Ramos (cell line): ENCODE results near the gene ARHGEF4.

ENCODE experiments used
- in situ Hi-C: fragments of 300-500 bp; cut with MboI; formaldehyde crosslinking; loops from one replicate; pipeline ENCODE4 v1.14.3; 2022; ENCODE audit warnings: low sequenced_read_pairs; ENCODE audit not compliant: unreplicated experiment

ARHGEF4 gene

DNA sequence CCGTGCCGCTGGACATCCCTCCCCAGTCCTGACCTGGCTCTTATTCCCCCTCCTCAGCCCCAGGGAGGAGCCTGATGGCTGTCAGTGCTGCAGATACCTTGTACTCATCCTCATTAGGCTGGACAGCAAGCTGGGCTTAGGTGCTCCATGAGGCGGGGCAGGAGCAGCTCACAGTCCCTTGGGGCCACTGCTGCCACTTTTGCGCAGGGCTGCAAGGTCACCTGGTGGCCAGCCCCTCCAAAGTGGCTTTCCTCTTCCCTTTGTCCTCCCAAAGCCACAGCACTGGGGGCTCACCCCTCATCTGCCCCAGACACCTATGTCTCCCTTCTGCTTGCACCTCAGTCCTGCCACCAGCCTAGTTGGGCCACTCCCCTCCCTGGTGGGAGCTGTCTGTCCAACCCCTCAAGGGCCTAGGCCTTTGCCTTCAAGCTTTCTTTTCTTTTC is 195.7 kb downstream of the ARHGEF4 start:
- in situ Hi-C loops: no loop called here

DNA sequence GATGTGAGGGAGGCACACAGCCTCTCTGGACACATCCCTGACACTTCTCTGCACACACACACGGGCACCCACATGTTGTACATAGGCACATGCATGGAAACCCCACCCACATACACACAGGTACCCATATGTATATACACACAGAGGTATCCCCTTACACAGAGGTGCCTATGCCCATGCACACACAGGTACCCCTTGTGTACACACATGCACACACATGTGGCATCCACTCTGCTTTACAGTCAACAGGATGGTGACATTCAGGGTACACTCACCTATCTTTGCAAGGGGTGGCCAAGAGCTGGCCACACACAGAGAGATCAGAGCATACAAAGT is 197.0 kb downstream of the ARHGEF4 start:
- in situ Hi-C loops: no loop called here

DNA sequence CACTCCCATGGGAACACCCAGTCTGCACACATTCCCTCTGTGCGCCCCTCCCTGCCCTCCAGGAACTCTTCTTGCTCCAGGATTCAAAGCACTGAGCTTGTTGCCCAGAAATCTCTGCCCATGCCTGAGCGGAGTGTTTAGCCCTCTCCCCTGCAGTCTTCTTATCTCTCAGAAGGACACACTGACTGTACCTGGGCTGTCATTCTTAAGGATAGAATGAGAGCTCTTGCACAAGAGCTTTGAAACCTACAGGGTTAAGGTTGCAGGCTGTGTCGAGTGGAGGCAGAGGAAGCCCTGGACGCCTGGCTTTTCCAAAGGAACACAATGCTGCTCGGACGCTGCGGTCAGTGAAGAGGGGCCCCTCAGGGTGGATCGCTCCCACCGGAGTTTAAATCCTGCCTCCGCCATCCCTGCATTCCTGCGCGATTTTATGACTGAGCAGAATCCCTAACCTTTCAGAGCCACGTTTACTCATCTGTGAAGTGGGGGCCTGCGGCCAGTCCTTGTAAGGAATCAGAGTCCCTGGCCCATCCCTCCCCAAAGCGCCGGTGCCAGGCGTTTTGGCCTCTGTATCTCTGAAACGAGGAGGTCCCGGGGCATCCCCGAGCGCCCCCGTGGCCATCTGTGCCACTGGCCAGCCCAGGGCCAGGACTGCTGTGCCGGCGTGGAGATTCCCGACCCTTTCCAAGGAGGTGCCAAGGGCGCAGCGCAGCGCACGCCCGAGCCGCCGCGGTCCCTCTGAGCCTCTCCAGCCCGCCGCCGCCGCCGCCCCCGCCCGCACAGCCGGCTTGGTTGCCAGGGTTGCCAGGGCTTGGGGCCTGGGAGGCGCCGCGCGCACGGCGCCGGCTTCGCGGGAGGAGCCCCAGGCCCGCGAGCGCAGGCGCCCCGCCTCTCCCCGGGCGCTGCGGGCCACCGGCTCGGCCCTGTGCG is 197.7 kb downstream of the ARHGEF4 start:
- in situ Hi-C loops: no loop called here

DNA sequence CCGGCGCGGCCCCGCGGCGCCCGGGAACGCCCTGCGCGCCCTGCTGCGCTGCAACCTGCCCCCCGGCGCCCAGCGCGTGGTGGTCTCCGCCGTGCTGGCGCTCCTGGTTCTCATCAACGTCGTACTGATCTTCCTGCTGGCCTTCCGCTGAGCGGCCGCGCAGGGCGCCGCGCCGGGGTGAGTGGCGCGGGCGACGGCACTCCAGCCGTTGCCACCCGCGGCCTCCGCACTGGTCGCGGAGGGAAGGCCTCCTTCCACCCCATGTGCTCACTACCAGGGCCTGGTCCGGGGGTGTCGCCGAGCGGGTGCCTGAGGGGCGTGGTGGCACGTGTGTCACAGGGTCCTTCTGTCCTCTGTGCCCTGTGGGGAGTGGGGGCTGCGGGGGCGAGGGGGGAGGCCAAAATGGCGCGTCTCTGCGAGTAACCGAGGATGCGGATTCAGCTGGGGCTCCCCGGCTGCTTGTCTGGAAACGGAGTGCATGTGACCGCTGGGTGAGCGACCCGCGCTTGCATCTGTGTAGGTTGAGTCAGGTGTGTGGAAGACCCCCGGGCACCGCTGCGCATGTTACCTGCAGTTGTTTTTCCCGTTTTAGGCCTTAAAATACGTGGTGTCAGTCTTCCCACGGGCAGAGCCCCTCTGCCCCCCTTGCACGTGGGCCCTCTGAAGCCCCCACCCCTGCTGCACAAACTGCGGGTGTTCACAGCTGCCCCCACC is 198.6 kb downstream of the ARHGEF4 start:
- in situ Hi-C loops: no loop called here

DNA sequence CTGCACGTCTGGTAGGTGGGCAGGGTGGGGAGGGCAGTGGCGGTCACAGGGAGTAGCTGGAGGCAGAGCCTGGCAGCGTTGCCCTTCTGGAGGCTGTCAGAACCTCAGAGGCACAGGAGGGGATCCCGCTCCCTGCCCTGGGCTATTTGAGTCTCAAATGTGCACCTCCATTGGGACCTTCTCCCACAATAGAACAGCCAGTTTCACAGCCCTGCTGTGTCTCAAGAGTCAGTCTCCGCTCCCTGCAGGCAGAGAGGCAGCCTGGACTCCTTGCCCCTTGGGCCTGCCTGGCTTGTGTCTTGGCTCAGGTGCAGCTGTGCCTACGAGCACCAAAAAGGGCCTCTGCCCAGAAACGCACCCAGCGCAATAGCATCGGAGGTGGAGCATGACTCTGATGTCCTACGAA is 199.1 kb downstream of the ARHGEF4 start:
- in situ Hi-C loops: no loop called here

DNA sequence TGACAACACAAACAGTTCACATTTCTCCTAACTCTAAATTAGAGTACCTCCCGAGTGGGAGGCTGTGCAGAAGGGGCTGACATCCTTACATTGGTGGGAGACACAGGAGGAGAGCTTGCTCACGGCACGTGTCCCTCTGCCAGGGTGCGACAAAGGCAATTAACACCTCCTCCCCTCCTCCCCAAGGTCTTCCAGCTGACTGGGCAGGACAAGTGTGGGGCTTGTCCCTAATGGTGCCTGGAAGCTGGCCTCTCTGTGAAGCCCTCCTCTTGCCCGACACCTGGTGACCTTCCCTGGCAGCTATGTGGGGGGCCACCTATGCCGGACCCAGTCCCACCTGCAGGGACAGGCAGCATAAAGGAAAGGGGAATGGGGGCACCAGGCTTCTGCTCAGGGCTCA is 199.6 kb downstream of the ARHGEF4 start:
- in situ Hi-C loops: no loop called here

DNA sequence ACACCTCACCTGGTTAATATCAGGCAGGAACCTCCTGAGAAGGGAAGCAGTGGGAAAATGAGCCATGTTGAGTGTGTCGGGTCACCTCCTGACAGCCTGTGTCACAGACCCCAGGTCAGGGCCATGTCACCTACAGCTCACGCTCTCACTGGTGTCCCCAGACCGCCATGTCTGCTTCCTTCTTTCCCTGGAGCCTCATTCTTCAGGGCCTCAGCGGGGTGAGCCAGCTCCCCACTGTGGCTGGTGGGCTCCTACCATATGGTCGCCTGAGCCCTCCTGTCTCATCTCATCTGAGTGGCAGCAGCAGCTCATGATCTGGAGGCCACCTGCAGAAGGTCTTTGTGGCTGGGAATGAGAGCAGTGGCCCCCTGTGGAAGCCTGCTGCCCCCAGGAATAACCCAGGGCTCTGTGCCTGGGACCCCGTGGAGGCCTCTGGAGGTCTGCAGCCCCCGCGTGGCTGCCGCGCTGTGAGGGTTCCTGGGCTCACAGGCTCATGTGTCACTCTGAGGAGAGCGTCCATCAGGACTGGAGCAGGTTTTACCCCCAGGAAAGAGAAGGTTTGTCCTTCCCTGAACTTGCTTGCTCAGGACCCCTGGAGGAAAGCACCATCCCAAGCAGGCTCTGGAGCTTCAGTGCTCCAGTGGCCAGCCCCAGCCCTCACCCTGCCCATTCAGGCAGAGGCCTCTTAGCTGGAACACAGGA is 200.1 kb downstream of the ARHGEF4 start:
- in situ Hi-C loops: no loop called here

DNA sequence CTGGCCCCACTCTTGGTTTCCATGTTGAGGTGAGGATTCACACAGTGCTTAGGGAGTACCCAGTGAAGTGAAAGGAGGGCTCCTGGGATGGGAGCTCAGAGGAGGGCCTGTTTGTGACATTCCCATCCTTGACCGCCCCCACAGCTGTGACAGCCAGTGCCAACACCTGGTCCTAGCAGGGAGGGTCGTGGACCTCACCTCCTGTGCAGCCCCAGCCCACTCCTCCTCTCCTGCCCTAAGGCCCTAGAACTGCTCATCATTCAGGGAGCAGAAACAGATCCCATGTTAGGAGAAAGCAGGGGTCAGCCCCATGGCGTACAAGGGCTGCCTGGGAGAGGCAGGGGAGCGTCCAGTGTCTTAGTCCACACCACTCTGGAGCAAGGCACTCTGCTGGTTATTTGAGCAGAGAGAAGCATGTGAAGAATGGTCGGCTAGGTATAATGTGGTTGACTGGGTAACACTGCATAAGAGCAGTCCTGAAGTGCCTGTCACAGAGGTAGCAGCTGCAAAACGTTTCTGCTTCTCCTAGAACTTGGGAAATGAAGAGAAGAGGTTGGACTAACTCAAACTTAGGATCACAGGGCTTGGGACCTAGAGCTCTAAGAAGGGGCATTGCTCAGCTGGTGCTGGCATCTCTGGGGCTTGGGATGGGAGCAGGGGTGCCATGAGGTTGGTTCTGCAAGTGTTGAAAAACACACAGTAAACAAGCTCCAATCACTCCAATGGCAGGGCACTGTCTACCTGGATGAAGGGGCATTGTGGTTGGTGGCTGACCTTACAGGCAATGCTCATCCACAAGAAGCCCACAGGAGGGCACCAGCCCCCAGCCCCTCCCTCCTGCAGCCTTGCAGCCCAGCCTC is 200.9 kb downstream of the ARHGEF4 start:
- in situ Hi-C loops: no loop called here

DNA sequence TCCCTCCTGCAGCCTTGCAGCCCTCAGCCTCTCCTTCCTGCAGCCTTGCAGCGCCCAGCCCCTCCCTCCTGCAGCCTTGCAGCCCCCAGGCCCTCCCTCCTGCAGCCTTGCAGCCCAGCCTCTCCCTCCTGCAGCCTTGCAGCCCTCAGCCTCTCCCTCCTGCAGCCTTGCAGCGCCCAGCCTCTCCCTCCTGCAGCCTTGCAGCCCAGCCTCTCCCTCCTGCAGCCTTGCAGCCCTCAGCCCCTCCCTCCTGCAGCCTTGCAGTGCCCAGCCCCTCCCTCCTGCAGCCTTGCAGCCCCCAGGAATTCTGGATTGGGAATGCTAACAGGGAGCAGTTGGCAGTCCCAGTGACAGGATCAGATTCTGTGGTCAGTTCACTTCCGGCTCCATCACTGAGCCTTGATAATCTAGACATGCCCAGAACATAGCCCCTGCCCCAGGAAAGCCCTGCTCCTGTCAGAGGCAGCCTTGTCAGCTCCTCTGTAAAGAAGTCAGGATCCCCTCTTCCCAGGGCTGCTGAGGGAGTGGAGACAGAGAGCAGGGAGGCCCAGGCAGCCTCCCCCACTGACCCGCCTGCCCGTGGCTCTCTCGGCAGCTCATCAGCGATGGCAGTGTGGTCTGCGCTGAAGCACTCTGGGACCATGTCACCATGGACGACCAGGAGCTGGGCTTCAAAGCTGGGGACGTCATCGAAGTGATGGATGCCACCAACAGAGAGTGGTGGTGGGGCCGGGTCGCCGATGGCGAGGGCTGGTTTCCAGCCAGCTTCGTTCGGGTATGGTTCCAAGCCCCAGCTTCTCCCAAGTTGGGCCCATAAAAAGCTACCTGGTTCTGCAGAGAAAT is 201.8 kb downstream of the ARHGEF4 start:
- in situ Hi-C loops: no loop called here

DNA sequence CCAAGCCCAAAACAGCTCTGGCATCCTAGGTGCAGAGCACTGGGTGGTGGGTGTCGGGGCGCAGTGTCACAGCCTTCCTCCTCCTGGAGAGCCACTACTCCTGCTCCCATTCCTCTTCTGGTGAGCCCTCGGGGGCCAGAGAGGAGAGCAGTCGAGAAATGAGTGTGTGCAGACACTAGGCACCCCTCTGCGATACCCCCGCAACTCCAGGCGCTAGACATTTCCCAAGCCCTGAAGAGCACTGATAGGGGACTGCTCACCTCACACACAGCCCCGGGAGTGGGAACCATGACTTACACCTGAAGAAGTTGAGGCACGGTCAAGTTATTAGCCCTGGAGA is 202.4 kb downstream of the ARHGEF4 start:
- in situ Hi-C loops: no loop called here

DNA sequence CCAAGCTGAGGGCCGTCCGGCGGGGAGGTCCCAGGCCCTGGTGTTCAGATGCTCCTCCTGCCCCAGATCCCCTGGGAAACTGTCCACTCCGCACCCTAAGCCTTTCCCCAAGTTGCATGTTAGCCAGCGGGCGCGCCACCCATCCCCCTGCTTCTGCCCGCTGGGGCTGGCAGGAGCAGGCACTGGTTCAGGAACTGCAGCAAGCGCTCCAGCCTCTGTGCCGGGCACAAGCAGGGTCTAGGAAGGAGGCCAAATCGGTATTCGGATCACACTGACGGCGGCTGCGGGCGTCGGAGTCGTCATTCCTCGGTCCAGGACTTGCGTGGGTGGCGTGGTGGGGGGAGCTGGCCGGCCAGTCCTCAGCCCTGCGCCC is 202.8 kb downstream of the ARHGEF4 start:
- in situ Hi-C loops: no loop called here

DNA sequence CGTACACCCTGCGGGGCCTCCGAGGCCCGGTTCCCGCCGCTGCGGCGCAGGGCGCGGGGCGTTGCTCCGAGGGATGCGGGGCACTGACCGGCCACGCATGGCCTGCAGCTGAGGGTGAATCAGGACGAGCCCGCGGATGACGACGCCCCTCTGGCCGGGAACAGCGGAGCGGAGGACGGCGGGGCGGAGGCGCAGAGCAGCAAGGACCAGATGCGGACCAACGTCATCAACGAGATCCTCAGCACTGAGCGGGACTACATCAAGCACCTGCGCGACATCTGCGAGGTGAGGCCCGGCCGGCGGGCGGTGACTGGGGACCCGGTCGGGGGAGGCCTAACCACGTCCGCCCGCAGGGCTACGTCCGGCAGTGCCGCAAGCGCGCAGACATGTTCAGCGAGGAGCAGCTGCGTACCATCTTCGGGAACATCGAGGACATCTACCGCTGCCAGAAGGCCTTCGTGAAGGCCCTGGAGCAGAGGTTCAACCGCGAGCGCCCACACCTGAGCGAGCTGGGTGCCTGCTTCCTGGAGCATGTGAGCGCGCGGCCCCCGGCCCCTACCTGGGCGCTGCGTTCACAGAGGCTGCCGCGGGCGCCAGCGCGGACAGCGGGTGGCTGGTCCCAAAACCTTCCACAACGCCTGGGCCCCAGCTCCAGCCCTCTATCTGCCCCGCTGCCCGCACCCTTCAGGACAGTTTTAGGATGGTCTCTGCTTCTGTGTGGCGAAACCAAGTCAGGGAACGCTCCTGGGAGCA is 203.4 kb downstream of the ARHGEF4 start:
- in situ Hi-C loops: no loop called here

DNA sequence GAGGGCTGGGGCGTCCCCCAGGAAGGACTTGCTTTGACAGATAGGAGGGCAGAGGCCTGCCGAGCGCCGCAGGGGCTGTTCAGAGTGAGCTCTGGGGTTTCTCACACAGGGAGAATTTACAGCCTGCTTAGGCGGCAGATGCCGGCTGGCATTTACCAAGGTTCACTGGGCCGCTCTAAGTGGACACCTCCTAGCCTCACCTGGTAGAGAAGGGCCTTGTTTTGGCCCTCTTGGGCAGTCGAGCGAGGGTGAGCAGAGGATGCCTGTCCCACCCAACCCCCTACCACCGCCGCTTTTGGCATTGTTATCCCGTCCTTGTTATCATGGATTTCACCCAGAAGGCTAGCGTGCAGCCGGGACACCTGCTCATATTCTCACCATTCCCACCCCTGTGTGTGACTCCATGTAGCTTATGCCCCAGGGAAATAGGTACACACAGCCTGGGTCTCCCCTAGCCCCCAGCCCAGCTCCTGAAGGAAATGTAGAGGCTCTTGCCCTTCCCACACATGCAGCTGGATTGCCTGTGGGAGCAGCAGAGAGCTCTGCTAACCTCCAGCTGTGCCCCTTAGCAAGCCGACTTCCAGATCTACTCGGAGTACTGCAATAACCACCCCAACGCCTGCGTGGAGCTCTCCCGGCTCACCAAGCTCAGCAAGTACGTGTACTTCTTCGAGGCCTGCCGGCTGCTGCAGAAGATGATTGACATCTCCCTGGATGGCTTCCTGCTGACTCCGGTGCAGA is 204.1 kb downstream of the ARHGEF4 start:
- in situ Hi-C loops: no loop called here

DNA sequence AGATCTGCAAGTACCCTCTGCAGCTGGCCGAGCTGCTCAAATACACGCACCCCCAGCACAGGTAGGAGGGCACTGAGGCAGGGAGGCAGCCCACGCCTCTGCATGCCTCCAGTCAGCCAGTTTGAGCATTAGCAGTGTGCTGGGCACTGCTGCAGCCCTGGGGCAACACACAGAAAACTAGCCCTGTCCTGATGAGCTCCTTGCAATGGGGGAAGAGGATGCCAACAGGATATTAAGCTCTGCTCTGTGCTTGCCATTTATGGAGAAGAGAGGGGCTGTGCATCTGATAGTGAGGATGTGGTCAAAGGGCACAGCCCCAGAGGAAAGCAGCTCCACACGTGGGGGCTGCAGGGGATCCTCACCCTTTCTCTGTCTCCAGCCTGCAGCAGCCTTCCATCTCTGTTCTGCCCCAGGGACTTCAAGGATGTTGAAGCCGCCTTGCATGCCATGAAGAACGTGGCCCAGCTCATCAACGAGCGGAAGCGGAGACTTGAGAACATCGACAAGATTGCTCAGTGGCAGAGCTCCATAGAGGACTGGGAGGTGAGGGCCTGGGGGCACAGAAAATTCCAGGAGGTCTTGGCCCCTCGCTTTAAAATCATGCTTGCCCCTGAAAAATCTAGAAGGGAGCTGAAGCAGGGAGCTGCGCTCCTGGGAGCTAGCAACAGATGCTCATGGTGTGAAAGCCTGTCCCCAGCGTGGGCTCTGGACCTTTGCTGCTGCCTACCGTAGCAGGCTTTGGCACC is 204.9 kb downstream of the ARHGEF4 start:
- in situ Hi-C loops: no loop called here

DNA sequence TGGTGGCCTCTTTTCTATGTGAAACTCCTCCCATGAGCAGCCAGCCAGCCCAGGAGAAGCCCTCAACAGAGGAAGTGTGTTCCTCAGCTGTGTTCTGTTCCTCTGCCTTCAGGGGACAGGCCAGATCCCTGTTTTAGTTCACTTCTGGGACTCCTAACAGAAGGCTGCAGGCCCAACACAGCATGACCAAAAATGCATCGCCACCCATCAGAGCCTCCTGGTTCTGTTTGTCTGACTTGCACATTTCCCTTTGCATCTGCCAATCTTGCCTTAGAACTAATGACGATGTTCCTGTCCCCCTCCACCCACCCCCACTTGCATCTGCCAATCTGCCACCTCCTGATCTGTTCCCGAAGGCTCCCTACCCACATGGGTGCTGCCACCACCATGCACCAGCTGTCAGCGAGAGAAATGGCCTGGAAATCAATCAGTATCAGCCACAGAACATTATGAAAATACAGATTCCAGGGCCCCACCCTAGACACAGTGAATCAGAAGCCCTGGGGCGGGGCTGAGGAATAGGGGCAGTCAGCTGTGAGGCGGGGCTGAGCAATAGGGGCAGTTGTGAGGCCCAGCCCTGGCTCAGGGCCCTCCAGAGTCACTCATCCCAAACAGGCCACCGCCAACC is 205.5 kb downstream of the ARHGEF4 start:
- in situ Hi-C loops: no loop called here

DNA sequence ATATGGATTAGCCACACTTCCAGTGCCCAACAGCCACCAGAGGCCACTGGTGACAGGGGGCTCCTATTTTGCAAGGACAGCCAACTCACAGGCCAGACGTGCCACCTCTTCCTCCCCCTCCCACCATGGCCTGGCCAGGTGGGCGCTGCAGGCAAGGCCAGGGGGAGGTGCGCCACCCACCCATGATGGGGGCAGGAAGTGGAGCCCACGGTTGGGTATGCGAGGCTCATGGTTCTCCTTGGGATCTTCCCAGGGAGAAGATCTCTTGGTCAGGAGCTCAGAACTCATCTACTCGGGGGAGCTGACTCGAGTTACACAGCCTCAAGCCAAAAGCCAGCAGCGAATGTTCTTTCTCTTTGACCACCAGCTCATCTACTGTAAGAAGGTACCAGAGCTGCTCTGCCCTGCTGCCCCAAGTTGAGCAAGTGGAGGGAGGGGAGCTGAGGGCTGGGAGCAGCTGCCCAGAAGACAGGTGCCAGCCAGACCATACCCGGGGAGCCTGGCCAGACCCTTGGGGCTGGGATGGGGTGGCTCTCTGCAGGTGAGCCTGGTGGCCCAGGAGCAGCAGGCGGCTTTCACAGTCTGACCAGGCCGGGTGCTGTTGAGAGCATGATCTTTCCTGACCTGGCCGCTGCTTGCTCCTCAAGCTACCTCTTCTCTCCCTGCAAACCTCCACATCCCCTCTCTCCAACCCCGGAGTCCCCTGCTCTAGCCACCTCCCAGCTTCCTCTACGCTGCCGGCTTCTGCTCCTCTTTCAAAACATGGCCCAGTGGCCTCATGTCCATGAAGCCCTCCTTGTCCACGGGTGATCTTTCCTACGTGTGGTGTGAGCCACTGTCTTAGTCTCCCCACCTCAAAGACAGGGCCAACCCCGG is 206.7 kb downstream of the ARHGEF4 start:
- in situ Hi-C loops: no loop called here
